GM23338 (cell line): Measurements from ENCODE around the gene PCGF3. TPM values are rescaled to one million over a fixed set of nuclear protein-coding genes. Genes with fewer than 3 reads are reported as not detected.
"Not testable (repeated sequence)": the region's sequence is repeated elsewhere in the genome, so short reads cannot be mapped to it uniquely, and the experiment has no call there.

Source experiments
- ATAC-seq: fragments of 200-7000 bp; cut with Tn5 transposase; 3 replicates; pipeline ENCODE4 v1.9.1; 2020
- DNase-seq: peaks from one replicate; pipeline ENCODE4 v3.0.0-alpha.2; 2015; ENCODE audit warnings: low spot score
- H2AFZ ChIP-seq: fragments of 200-600 bp; sonication (generic); 2 replicates; pipeline ENCODE4 v1.8.0; 2016; ENCODE audit warnings: antibody characterized with exemption, mild to moderate bottlenecking, moderate library complexity
- H3F3A ChIP-seq: fragments of 200-600 bp; sonication (generic); replicated peaks from 2 replicates; pipeline ENCODE4 v1.8.0; 2017; ENCODE audit warnings: antibody characterized with exemption, mixed run types, low read depth
- H3K27ac ChIP-seq: fragments of 200-600 bp; sonication (generic); 2 replicates; pipeline ENCODE4 v1.6.1; 2016; ENCODE audit warnings: low read depth
- H3K27me3 ChIP-seq: fragments of 200-600 bp; sonication (generic); 2 replicates; pipeline ENCODE4 v1.8.0; 2016; ENCODE audit warnings: mild to moderate bottlenecking, mixed run types, moderate library complexity; ENCODE audit not compliant: insufficient read depth
- H3K36me3 ChIP-seq: fragments of 200-600 bp; sonication (generic); 2 replicates; pipeline ENCODE4 v1.8.0; 2016; ENCODE audit warnings: mild to moderate bottlenecking; ENCODE audit not compliant: insufficient read depth
- H3K4me1 ChIP-seq: fragments of 200-600 bp; sonication (generic); 2 replicates; pipeline ENCODE4 v1.8.0; 2016; ENCODE audit warnings: mild to moderate bottlenecking, moderate library complexity; ENCODE audit not compliant: insufficient read depth
- H3K4me2 ChIP-seq: fragments of 200-600 bp; sonication (generic); 2 replicates; pipeline ENCODE4 v1.7.1; 2017; ENCODE audit warnings: mixed run types
- H3K4me3 ChIP-seq: fragments of 200-600 bp; sonication (generic); 2 replicates; pipeline ENCODE4 v1.6.1; 2016; ENCODE audit warnings: mixed run types
- H3K79me2 ChIP-seq: fragments of 200-600 bp; sonication (generic); replicated peaks from 2 replicates; pipeline ENCODE4 v1.8.0; 2017; ENCODE audit warnings: mild to moderate bottlenecking; ENCODE audit not compliant: insufficient read depth
- H3K9me2 ChIP-seq: fragments of 200-600 bp; sonication (generic); 2 replicates; pipeline ENCODE4 v1.8.0; 2017; ENCODE audit not compliant: insufficient read depth
- H4K20me1 ChIP-seq: fragments of 200-600 bp; sonication (generic); replicated peaks from 2 replicates; pipeline ENCODE4 v1.8.0; 2017; ENCODE audit warnings: mild to moderate bottlenecking; ENCODE audit not compliant: insufficient read depth
- H3K27ac Mint-ChIP-seq: 2 replicates; pipeline ENCODE4 v1.8.0; 2020; ENCODE audit warnings: inconsistent platforms, mild to moderate bottlenecking, moderate library complexity, mixed read lengths
- H3K27me3 Mint-ChIP-seq: 3 replicates; pipeline ENCODE4 v1.8.0; 2022; ENCODE audit warnings: low read depth, mild to moderate bottlenecking, moderate library complexity, mixed read lengths, inconsistent platforms; ENCODE audit not compliant: insufficient read depth, poor library complexity
- H3K36me3 Mint-ChIP-seq: 3 replicates; pipeline ENCODE4 v1.8.0; 2021; ENCODE audit warnings: low read depth, mild to moderate bottlenecking, inconsistent platforms, moderate library complexity, mixed read lengths
- H3K4me1 Mint-ChIP-seq: 3 replicates; pipeline ENCODE4 v1.8.0; 2020; ENCODE audit warnings: mild to moderate bottlenecking, inconsistent platforms, mixed read lengths
- H3K4me3 Mint-ChIP-seq: 3 replicates; pipeline ENCODE4 v1.8.0; 2021; ENCODE audit warnings: moderate library complexity, mild to moderate bottlenecking, inconsistent platforms, mixed read lengths
- H3K9me3 Mint-ChIP-seq: 3 replicates; pipeline ENCODE4 v1.8.0; 2020; ENCODE audit warnings: moderate library complexity, mild to moderate bottlenecking, inconsistent platforms, mixed read lengths
- CREB1 ChIP-seq: fragments of 250-450 bp; sonication (Bioruptor Pico); IDR thresholded peaks from 2 replicates; pipeline ENCODE4 v1.5.0; 2020; ENCODE audit warnings: low read depth, mild to moderate bottlenecking, moderate library complexity
- EZH2 ChIP-seq: fragments of 200-600 bp; sonication (generic); IDR thresholded peaks from one replicate; pipeline ENCODE4 v1.8.0; 2017; ENCODE audit warnings: antibody characterized with exemption, mild to moderate bottlenecking, low read depth; ENCODE audit not compliant: unreplicated experiment
- EZH2phosphoT487 ChIP-seq: fragments of 200-600 bp; sonication (generic); IDR thresholded peaks from one replicate; pipeline ENCODE4 v1.8.1; 2018; ENCODE audit warnings: antibody characterized with exemption; ENCODE audit not compliant: unreplicated experiment
- POLR2AphosphoS5 ChIP-seq: IDR thresholded peaks from 2 replicates; pipeline ENCODE4 v1.6.1; 2016; ENCODE audit warnings: antibody characterized with exemption, low read depth
- ZNF331 ChIP-seq: fragments of 250-450 bp; sonication (Bioruptor Pico); IDR thresholded peaks from 2 replicates; pipeline ENCODE4 v1.5.0; 2020; ENCODE audit warnings: low read depth, mild to moderate bottlenecking, moderate library complexity
- polyA plus RNA-seq: library from polyadenylated mRNA; unstranded; fragments of >200 nt; fragmentation: Nextera tagmentation; extraction: Ambion mirVana; gene quantifications from 2 replicates; pipeline ENCODE4 v1.2.1, GENCODE V29; 2016
- total RNA-seq: library from RNA; depleted of rRNA; stranded (reverse); fragments of >200 nt; shearing (Covaris generic); gene quantifications from 2 replicates; pipeline ENCODE4 v1.2.3, GENCODE V29; 2014
- TF ChIP-seq, protein P1 (sequence below): fragments of 250-450 bp; sonication (Bioruptor Pico); IDR thresholded peaks from 2 replicates; pipeline ENCODE4 v1.5.0; 2020; ENCODE audit warnings: mild to moderate bottlenecking, moderate library complexity
- TF ChIP-seq, protein P2 (sequence below): IDR thresholded peaks from one replicate; pipeline ENCODE4 v1.6.1; 2018; ENCODE audit warnings: antibody characterized with exemption; ENCODE audit not compliant: unreplicated experiment
- TF ChIP-seq, protein P3 (sequence below), 2 experiments: fragments of 200-600 bp in 1 of 2; sonication (generic) in 1 of 2; conservative IDR thresholded peaks; 2 replicates each; pipeline versions ENCODE4 v1.5.1 to v1.6.1; 2016 to 2017; ENCODE audit warnings: antibody characterized with exemption in 2 of 2, low read depth in 2 of 2, mild to moderate bottlenecking in 2 of 2, moderate library complexity in 1 of 2

Gene PCGF3
- total and polyA plus RNA-seq, 2 experiments from 2014 or later: 33.1 to 49.0 TPM

DNA sequence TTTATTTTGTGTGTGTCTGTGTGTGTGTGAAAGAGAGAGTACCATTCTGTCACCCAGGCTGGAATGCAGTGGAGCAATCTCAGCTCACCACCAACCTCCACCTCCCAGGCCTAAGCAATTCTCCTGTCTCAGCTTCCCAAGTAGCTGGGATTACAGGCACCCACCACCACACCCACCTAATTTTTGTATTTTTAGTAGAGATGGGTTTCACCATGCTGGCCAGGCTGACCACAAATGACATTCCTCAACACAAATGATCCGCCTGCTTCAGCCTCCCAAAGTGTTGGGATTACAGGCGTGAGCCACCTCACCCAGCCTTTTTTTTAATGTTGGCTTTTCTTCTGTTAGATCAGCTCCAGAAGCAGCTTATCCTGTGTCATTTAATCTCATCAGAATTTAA lies 69.9 kb downstream of the PCGF3 start:
- not testable (repeated sequence) for H3K4me2 ChIP-seq, H3K4me3 ChIP-seq, DNase-seq, H3K27ac ChIP-seq, ATAC-seq, H3K27ac Mint-ChIP-seq, H3K27me3 ChIP-seq, H3K9me2 ChIP-seq, H3K4me1 ChIP-seq, H2AFZ ChIP-seq, H3K9me3 Mint-ChIP-seq, H3K4me1 Mint-ChIP-seq, H3K4me3 Mint-ChIP-seq
- Mint-ChIP-seq H3K27me3 (peaks cover 11% of the 10 kb centered on the region), H3K36me3 (peaks cover 82% of the 10 kb centered on the region)
- H3F3A ChIP-seq: peaks cover 29% of the 10 kb centered on the region; the same call in 1 of the 2 replicates
- H3K36me3 ChIP-seq: peaks cover 40% of the 10 kb centered on the region
- peaks cover 66% of the 10 kb centered on the region for H4K20me1 ChIP-seq
- peaks cover 88% of the 10 kb centered on the region for H3K79me2 ChIP-seq

DNA sequence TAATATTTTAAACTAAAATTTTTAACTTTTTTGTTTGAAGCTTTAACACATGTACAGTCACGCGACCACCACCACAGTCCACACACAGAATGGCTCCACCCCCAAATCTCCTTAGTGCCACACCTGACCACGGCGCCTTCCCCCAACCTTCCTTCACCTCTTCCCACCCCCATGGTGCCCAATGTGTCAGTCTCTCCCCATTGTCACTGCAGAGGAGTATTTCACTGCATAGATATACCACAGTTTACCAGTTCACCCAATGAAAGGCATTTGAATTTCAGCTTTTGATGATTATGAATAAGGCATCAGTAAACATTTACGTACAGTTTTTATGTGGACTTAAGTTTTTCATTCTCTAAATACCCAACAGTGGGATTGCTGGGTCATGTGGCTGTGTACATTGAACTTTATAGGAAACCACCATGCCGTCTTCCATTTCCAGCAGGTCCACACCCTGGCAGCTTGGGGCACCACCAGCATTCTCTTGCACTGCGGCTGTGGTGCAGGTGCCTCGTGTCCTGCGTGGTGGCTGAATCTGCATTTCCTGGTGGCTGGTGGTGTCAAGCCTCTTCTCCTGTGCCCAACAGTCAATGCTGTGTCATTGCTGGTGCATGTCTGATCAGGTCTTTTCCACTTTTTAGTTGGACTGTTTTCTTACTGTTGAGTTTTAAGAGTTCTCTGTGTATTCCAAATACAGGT lies 71.3 kb downstream of the PCGF3 start:
- Histone ChIP-seq H3K4me3 (no peak overlapping the region), H3K36me3 (peaks cover 40% of the 10 kb centered on the region), H3K4me2 (no peak overlapping the region), H2AFZ (no peak overlapping the region), H3K79me2 (peaks cover 91% of the 10 kb centered on the region), H3K9me2 (no peaks in the 10 kb centered on the region), H3K4me1 (peaks cover 10% of the 10 kb centered on the region; the same call in 1 of the 2 replicates), H3K27ac (no peak overlapping the region), H4K20me1 (peaks cover 54% of the 10 kb centered on the region), H3K27me3 (no peaks in the 10 kb centered on the region), H3F3A (peaks cover 28% of the 10 kb centered on the region; the same call in 1 of the 2 replicates)
- no peak overlapping the region; the same call in 2 of the 3 replicates for H3K4me3 Mint-ChIP-seq
- ATAC-seq: no peak
- H3K27me3 Mint-ChIP-seq: peaks cover 15% of the 10 kb centered on the region
- H3K4me1 Mint-ChIP-seq: peaks cover 11% of the 10 kb centered on the region
- no peak overlapping the region for H3K27ac Mint-ChIP-seq
- H3K36me3 Mint-ChIP-seq: peaks cover 79% of the 10 kb centered on the region
- DNase-seq: no peak
- H3K9me3 Mint-ChIP-seq: peaks cover 9% of the 10 kb centered on the region
- TF ChIP-seq POLR2AphosphoS5: no peak; the same call in 1 of the 2 replicates
- TF ChIP-seq EZH2phosphoT487: no peak
- TF ChIP-seq ZNF331 (CRISPR knock-in tag): no peak
- TF ChIP-seq EZH2: no peak
- TF ChIP-seq, protein P1, sequence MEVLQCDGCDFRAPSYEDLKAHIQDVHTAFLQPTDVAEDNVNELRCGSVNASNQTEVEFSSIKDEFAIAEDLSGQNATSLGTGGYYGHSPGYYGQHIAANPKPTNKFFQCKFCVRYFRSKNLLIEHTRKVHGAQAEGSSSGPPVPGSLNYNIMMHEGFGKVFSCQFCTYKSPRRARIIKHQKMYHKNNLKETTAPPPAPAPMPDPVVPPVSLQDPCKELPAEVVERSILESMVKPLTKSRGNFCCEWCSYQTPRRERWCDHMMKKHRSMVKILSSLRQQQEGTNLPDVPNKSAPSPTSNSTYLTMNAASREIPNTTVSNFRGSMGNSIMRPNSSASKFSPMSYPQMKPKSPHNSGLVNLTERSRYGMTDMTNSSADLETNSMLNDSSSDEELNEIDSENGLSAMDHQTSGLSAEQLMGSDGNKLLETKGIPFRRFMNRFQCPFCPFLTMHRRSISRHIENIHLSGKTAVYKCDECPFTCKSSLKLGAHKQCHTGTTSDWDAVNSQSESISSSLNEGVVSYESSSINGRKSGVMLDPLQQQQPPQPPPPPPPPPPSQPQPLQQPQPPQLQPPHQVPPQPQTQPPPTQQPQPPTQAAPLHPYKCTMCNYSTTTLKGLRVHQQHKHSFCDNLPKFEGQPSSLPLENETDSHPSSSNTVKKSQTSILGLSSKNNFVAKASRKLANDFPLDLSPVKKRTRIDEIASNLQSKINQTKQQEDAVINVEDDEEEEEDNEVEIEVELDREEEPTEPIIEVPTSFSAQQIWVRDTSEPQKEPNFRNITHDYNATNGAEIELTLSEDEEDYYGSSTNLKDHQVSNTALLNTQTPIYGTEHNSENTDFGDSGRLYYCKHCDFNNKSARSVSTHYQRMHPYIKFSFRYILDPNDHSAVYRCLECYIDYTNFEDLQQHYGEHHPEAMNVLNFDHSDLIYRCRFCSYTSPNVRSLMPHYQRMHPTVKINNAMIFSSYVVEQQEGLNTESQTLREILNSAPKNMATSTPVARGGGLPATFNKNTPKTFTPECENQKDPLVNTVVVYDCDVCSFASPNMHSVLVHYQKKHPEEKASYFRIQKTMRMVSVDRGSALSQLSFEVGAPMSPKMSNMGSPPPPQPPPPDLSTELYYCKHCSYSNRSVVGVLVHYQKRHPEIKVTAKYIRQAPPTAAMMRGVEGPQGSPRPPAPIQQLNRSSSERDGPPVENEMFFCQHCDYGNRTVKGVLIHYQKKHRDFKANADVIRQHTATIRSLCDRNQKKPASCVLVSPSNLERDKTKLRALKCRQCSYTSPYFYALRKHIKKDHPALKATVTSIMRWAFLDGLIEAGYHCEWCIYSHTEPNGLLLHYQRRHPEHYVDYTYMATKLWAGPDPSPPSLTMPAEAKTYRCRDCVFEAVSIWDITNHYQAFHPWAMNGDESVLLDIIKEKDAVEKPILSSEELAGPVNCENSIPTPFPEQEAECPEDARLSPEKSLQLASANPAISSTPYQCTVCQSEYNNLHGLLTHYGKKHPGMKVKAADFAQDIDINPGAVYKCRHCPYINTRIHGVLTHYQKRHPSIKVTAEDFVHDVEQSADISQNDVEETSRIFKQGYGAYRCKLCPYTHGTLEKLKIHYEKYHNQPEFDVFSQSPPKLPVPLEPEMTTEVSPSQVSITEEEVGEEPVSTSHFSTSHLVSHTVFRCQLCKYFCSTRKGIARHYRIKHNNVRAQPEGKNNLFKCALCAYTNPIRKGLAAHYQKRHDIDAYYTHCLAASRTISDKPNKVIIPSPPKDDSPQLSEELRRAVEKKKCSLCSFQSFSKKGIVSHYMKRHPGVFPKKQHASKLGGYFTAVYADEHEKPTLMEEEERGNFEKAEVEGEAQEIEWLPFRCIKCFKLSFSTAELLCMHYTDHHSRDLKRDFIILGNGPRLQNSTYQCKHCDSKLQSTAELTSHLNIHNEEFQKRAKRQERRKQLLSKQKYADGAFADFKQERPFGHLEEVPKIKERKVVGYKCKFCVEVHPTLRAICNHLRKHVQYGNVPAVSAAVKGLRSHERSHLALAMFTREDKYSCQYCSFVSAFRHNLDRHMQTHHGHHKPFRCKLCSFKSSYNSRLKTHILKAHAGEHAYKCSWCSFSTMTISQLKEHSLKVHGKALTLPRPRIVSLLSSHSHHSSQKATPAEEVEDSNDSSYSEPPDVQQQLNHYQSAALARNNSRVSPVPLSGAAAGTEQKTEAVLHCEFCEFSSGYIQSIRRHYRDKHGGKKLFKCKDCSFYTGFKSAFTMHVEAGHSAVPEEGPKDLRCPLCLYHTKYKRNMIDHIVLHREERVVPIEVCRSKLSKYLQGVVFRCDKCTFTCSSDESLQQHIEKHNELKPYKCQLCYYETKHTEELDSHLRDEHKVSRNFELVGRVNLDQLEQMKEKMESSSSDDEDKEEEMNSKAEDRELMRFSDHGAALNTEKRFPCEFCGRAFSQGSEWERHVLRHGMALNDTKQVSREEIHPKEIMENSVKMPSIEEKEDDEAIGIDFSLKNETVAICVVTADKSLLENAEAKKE (CRISPR knock-in tag): no peak
- TF ChIP-seq, protein P2, sequence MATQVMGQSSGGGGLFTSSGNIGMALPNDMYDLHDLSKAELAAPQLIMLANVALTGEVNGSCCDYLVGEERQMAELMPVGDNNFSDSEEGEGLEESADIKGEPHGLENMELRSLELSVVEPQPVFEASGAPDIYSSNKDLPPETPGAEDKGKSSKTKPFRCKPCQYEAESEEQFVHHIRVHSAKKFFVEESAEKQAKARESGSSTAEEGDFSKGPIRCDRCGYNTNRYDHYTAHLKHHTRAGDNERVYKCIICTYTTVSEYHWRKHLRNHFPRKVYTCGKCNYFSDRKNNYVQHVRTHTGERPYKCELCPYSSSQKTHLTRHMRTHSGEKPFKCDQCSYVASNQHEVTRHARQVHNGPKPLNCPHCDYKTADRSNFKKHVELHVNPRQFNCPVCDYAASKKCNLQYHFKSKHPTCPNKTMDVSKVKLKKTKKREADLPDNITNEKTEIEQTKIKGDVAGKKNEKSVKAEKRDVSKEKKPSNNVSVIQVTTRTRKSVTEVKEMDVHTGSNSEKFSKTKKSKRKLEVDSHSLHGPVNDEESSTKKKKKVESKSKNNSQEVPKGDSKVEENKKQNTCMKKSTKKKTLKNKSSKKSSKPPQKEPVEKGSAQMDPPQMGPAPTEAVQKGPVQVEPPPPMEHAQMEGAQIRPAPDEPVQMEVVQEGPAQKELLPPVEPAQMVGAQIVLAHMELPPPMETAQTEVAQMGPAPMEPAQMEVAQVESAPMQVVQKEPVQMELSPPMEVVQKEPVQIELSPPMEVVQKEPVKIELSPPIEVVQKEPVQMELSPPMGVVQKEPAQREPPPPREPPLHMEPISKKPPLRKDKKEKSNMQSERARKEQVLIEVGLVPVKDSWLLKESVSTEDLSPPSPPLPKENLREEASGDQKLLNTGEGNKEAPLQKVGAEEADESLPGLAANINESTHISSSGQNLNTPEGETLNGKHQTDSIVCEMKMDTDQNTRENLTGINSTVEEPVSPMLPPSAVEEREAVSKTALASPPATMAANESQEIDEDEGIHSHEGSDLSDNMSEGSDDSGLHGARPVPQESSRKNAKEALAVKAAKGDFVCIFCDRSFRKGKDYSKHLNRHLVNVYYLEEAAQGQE: no peak
- no peak for TF ChIP-seq CREB1 (CRISPR knock-in tag)
- TF ChIP-seq, protein P3, sequence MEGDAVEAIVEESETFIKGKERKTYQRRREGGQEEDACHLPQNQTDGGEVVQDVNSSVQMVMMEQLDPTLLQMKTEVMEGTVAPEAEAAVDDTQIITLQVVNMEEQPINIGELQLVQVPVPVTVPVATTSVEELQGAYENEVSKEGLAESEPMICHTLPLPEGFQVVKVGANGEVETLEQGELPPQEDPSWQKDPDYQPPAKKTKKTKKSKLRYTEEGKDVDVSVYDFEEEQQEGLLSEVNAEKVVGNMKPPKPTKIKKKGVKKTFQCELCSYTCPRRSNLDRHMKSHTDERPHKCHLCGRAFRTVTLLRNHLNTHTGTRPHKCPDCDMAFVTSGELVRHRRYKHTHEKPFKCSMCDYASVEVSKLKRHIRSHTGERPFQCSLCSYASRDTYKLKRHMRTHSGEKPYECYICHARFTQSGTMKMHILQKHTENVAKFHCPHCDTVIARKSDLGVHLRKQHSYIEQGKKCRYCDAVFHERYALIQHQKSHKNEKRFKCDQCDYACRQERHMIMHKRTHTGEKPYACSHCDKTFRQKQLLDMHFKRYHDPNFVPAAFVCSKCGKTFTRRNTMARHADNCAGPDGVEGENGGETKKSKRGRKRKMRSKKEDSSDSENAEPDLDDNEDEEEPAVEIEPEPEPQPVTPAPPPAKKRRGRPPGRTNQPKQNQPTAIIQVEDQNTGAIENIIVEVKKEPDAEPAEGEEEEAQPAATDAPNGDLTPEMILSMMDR (conservative IDR thresholded peaks at IDR 0.05; ENCODE audit: low read depth in 2 of 2): no peak
